Measurements from ENCODE around the gene HAS3.

HAS3 gene

GRCh38 chr16:69094501-69094900 lies 11.0 kb upstream of the HAS3 start:
- DNase-seq (ENCODE audit: low read depth), result no peak
- Histone ChIP-seq H3K4me3 (ENCODE audit: low read length) (no peak overlapping the region), H3K27me3 (replicated peaks; ENCODE audit: control insufficient read depth, insufficient read depth, low read length) (no peaks in the 10 kb centered on the region), H3K9ac (ENCODE audit: low read length) (no peak overlapping the region), H3K4me1 (ENCODE audit: control insufficient read depth, insufficient read depth, low read length) (no peaks in the 10 kb centered on the region), H3K36me3 (ENCODE audit: control insufficient read depth, insufficient read depth, low read length, severe bottlenecking) (no peaks in the 10 kb centered on the region), H3K9me3 (ENCODE audit: control insufficient read depth, low read length) (no peaks in the 10 kb centered on the region)

- Histone ChIP-seq H3K27me3 (replicated peaks; ENCODE audit: control insufficient read depth, insufficient read depth, low read length) (no peaks in the 10 kb centered on the region), H3K9ac (ENCODE audit: low read length) (no peak overlapping the region), H3K9me3 (ENCODE audit: control insufficient read depth, low read length) (no peaks in the 10 kb centered on the region), H3K36me3 (ENCODE audit: control insufficient read depth, insufficient read depth, low read length, severe bottlenecking) (no peaks in the 10 kb centered on the region), H3K4me1 (ENCODE audit: control insufficient read depth, insufficient read depth, low read length) (no peaks in the 10 kb centered on the region), H3K4me3 (ENCODE audit: low read length) (no peak overlapping the region)
- DNase-seq (ENCODE audit: low read depth), result no peak
These were observed 10.3 kb upstream of the HAS3 start for GRCh38 chr16:69095193-69095592.

DNA sequence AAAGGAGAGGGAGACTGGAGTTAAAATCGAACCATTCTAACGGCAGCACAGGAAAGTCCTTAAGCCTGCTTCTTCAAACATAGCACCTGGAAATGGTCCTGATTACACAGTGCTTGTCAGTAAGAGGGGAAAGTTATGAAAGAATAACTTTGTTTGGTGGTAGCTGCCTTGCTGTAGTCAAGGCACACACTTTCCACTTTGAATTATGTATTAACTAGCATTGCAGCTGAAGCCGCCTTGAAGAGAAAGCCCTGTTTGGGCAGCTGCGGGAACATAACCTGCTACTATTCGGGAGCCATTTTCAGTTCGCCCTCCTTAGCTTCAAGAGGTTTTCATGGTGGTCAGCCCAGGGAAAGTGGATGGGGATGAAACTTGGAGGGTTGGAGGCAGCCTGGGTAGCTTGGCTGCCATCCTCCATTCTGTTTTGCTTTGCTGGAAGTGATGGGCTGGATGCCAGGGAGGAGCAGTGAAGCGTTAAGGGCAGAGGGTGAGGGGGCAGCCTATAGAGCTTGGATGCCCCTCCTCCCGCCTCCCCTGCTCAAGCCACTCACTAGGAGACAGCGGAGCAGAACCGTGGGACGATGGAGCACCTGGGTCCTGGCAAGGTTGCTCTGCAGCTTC lies 5.3 kb upstream of the HAS3 start:
- Histone ChIP-seq H3K36me3 (ENCODE audit: control insufficient read depth, insufficient read depth, low read length, severe bottlenecking) (no peaks in the 10 kb centered on the region), H3K9ac (ENCODE audit: low read length) (no peak overlapping the region), H3K9me3 (ENCODE audit: control insufficient read depth, low read length) (no peaks in the 10 kb centered on the region), H3K27me3 (replicated peaks; ENCODE audit: control insufficient read depth, insufficient read depth, low read length) (no peaks in the 10 kb centered on the region), H3K4me1 (ENCODE audit: control insufficient read depth, insufficient read depth, low read length) (peaks cover 1% of the 10 kb centered on the region), H3K4me3 (ENCODE audit: low read length) (no peak overlapping the region)
- no peak for DNase-seq (ENCODE audit: low read depth)

GRCh38 chr16:69106491-69107315 lies 1.2 kb downstream of the HAS3 start:
- Histone ChIP-seq H3K4me1 (ENCODE audit: control insufficient read depth, insufficient read depth, low read length) (peaks cover 20% of the 10 kb centered on the region), H3K9ac (ENCODE audit: low read length) (no peak overlapping the region), H3K27me3 (replicated peaks; ENCODE audit: control insufficient read depth, insufficient read depth, low read length) (no peaks in the 10 kb centered on the region), H3K36me3 (ENCODE audit: control insufficient read depth, insufficient read depth, low read length, severe bottlenecking) (peaks cover 11% of the 10 kb centered on the region), H3K4me3 (ENCODE audit: low read length) (peak overlapping the region; percentile 72), H3K9me3 (ENCODE audit: control insufficient read depth, low read length) (no peaks in the 10 kb centered on the region)
- no peak for DNase-seq (ENCODE audit: low read depth)

DNA sequence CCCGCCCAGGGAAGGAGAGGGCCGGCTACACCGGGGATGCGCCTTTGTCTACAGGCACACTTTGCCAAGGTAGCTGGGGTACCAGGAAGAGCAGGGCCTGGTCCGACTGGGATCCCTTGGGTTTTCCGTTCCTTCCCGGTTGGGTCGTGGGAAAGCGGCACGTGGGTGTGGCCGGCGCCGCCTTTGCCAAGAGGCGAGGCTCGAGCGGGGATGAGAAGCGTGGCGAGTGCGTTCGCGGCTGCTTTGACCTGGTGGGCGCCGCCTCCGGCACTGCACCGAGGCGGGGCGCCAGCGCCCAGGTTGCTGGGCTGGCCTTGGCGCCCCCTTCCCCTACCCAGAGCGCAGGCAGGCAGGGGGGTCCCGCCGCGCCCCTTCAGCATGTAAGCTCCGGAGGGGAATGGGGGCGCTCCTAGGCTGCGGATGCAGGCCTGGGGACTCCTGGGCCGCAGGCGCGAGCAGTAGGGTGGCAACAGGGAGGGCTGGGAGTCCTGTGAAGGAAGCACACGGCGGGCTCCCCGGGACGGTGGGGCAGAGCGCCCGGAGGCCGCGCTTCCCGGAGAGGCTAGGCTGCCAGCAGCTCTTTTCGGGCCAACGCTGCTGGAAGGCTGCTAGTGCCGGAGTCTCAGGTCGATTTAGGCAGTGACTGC lies 2.0 kb downstream of the HAS3 start:
- Histone ChIP-seq H3K9me3 (ENCODE audit: control insufficient read depth, low read length) (no peaks in the 10 kb centered on the region), H3K9ac (ENCODE audit: low read length) (no peak overlapping the region), H3K4me3 (ENCODE audit: low read length) (peak overlapping the region; percentile 72), H3K27me3 (replicated peaks; ENCODE audit: control insufficient read depth, insufficient read depth, low read length) (no peaks in the 10 kb centered on the region), H3K36me3 (ENCODE audit: control insufficient read depth, insufficient read depth, low read length, severe bottlenecking) (peaks cover 11% of the 10 kb centered on the region), H3K4me1 (ENCODE audit: control insufficient read depth, insufficient read depth, low read length) (peaks cover 20% of the 10 kb centered on the region)
- no peak for DNase-seq (ENCODE audit: low read depth)

DNA sequence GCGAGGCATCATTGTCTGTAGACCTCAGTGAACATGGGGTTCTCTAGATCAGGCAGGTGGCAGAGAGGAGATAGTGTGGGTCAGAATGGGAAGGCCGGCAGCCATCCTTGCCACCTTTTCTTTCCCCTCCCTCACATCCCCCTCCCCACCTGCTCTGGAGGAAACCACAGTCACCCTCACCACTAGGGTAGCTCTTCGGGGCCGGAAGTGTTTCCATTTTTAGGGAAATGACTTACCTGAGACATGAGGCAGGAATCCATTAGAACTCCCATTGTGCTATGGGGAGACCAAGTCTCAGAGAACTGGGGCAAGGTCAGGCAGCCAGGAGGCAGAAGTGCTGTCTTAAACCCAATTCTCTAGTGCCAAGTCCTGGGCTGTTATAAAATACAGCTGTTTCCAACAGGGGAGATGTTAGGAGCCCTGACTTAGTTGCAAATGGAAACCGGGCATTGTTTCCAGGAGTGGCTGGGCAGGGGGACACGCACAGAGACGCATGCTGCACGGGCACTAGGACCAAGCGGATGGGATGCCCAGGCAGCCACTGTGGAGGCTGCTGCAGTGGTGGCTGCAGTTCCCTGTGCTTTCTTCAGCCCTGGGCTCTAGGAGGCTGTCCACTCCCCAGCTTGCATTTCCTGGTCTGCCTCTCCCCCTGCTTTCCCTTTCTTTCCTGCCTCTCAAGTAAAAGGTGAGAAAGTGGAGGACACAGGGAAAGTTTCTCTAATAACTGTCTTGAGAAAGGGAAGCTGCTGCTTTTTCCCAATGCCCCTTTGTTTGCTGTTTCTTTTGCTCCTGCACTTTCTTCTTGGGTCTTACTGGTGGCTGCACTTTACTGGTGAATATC lies 2.8 kb downstream of the HAS3 start:
- H3K9me3 ChIP-seq (ENCODE audit: control insufficient read depth, low read length), result no peaks in the 10 kb centered on the region
- H3K4me3 ChIP-seq (ENCODE audit: low read length), result no peak overlapping the region
- peaks cover 11% of the 10 kb centered on the region for H3K36me3 ChIP-seq (ENCODE audit: control insufficient read depth, insufficient read depth, low read length, severe bottlenecking)
- no peak for DNase-seq (ENCODE audit: low read depth)
- H3K4me1 ChIP-seq (ENCODE audit: control insufficient read depth, insufficient read depth, low read length), result peaks cover 20% of the 10 kb centered on the region
- H3K9ac ChIP-seq (ENCODE audit: low read length), result no peak overlapping the region
- H3K27me3 ChIP-seq (replicated peaks; ENCODE audit: control insufficient read depth, insufficient read depth, low read length), result no peaks in the 10 kb centered on the region

GRCh38 chr16:69108905-69109252 lies 3.4 kb downstream of the HAS3 start:
- DNase-seq (ENCODE audit: low read depth), result no peak
- Histone ChIP-seq H3K4me3 (ENCODE audit: low read length) (no peak overlapping the region), H3K9ac (ENCODE audit: low read length) (no peak overlapping the region), H3K27me3 (replicated peaks; ENCODE audit: control insufficient read depth, insufficient read depth, low read length) (no peaks in the 10 kb centered on the region), H3K9me3 (ENCODE audit: control insufficient read depth, low read length) (no peaks in the 10 kb centered on the region), H3K36me3 (ENCODE audit: control insufficient read depth, insufficient read depth, low read length, severe bottlenecking) (peaks cover 15% of the 10 kb centered on the region), H3K4me1 (ENCODE audit: control insufficient read depth, insufficient read depth, low read length) (peaks cover 20% of the 10 kb centered on the region)

DNA sequence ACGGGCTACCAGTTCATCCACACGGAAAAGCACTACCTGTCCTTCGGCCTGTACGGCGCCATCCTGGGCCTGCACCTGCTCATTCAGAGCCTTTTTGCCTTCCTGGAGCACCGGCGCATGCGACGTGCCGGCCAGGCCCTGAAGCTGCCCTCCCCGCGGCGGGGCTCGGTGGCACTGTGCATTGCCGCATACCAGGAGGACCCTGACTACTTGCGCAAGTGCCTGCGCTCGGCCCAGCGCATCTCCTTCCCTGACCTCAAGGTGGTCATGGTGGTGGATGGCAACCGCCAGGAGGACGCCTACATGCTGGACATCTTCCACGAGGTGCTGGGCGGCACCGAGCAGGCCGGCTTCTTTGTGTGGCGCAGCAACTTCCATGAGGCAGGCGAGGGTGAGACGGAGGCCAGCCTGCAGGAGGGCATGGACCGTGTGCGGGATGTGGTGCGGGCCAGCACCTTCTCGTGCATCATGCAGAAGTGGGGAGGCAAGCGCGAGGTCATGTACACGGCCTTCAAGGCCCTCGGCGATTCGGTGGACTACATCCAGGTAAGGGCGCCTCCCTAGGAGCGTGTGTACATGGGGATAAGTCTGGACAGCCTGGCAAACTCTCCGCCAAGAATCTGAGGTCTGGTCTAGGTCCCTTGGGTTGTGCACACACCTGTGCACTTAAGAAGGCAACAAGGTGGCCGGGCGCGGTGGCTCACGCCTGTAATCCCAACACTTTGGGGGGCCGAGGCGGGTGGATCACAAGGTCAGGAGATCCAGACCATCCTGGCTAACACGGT lies 4.2 kb downstream of the HAS3 start:
- H3K4me1 ChIP-seq (ENCODE audit: control insufficient read depth, insufficient read depth, low read length), result peaks cover 20% of the 10 kb centered on the region
- H3K4me3 ChIP-seq (ENCODE audit: low read length), result no peak overlapping the region
- no peaks in the 10 kb centered on the region for H3K27me3 ChIP-seq (replicated peaks; ENCODE audit: control insufficient read depth, insufficient read depth, low read length)
- H3K9ac ChIP-seq (ENCODE audit: low read length), result no peak overlapping the region
- peaks cover 23% of the 10 kb centered on the region for H3K36me3 ChIP-seq (ENCODE audit: control insufficient read depth, insufficient read depth, low read length, severe bottlenecking)
- no peaks in the 10 kb centered on the region for H3K9me3 ChIP-seq (ENCODE audit: control insufficient read depth, low read length)
- no peak for DNase-seq (ENCODE audit: low read depth)

DNA sequence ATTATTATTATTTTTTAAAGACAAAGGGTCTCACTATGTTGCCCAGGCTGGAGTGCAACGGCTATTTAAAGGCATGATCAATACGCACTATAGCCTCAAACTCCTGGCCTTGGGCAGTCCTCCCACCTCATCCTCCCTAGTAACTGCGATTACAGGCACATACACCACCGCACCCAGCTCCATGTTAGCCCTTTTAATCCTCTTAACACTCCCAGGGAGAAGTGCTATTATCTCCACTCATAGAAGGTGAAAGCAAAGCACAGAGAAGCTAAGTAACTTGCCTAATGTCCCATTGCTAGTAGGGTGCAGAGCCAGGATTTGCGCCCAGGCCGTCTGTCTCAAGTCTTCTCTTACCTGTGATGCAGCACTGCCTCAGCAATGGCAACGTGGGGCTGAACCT lies 5.0 kb downstream of the HAS3 start:
- H3K27me3 ChIP-seq (replicated peaks; ENCODE audit: control insufficient read depth, insufficient read depth, low read length), result no peaks in the 10 kb centered on the region
- no peak overlapping the region for H3K4me3 ChIP-seq (ENCODE audit: low read length)
- H3K36me3 ChIP-seq (ENCODE audit: control insufficient read depth, insufficient read depth, low read length, severe bottlenecking), result peaks cover 29% of the 10 kb centered on the region
- H3K9me3 ChIP-seq (ENCODE audit: control insufficient read depth, low read length), result no peaks in the 10 kb centered on the region
- peaks cover 17% of the 10 kb centered on the region for H3K4me1 ChIP-seq (ENCODE audit: control insufficient read depth, insufficient read depth, low read length)
- DNase-seq (ENCODE audit: low read depth), result no peak
- no peak overlapping the region for H3K9ac ChIP-seq (ENCODE audit: low read length)

- Histone ChIP-seq H3K9ac (ENCODE audit: low read length) (no peak overlapping the region), H3K27me3 (replicated peaks; ENCODE audit: control insufficient read depth, insufficient read depth, low read length) (no peaks in the 10 kb centered on the region), H3K9me3 (ENCODE audit: control insufficient read depth, low read length) (no peaks in the 10 kb centered on the region), H3K4me1 (ENCODE audit: control insufficient read depth, insufficient read depth, low read length) (peaks cover 14% of the 10 kb centered on the region), H3K4me3 (ENCODE audit: low read length) (no peak overlapping the region), H3K36me3 (ENCODE audit: control insufficient read depth, insufficient read depth, low read length, severe bottlenecking) (peaks cover 32% of the 10 kb centered on the region)
- DNase-seq (ENCODE audit: low read depth), result no peak
These were observed 5.9 kb downstream of the HAS3 start for GRCh38 chr16:69111216-69111875.

All from adipocyte (in vitro differentiated cells).